HEK293 (cell line): ENCODE data around the gene ARHGEF2.

Source experiments
- CTCF ChIA-PET: fragments of 350-600 bp; formaldehyde crosslinking; extraction: SDS; loops from one replicate; lab custom pipeline; 2021; ENCODE audit warnings: antibody characterized with exemption; lab: Yijun Ruan, JAX
- POLR2A ChIA-PET: fragments of 300-600 bp; formaldehyde crosslinking; extraction: SDS; loops from one replicate; lab custom pipeline; 2020; ENCODE audit warnings: antibody characterized with exemption, inconsistent platforms; lab: Yijun Ruan, JAX
- H3K27ac ChIP-seq: fragments of 200-500 bp; sonication (Bioruptor generic); 2 replicates; pipeline ENCODE4 v1.5.1; 2014; ENCODE audit warnings: low read depth, low read length, control low read depth, inconsistent platforms; ENCODE audit errors: extremely low read depth
- H3K36me3 ChIP-seq, 2 experiments: fragments of 200-500 bp in 1 of 2; sonication (Bioruptor generic) in 1 of 2; 1 replicate in 1 of 2; 2 replicates in 1 of 2; pipeline ENCODE4 v1.5.1; 2014 to 2017; ENCODE audit warnings: inconsistent platforms in 2 of 2, low read length in 2 of 2; ENCODE audit not compliant: control insufficient read depth in 2 of 2, insufficient read depth in 1 of 2
- H3K4me1 ChIP-seq: fragments of 200-500 bp; sonication (Bioruptor generic); 2 replicates; pipeline ENCODE4 v1.5.1; 2014; ENCODE audit warnings: mild to moderate bottlenecking, low read length, inconsistent platforms; ENCODE audit not compliant: control insufficient read depth, insufficient read depth
- H3K4me3 ChIP-seq: 2 replicates; pipeline ENCODE4 v1.5.1; 2011; ENCODE audit warnings: low read depth, mild to moderate bottlenecking, control low read depth, low read length, moderate library complexity
- H3K9me3 ChIP-seq: fragments of 200-500 bp; sonication (Bioruptor generic); 2 replicates; pipeline ENCODE4 v1.5.1; 2014; ENCODE audit warnings: low read depth, low read length, inconsistent platforms; ENCODE audit not compliant: control insufficient read depth, insufficient read depth
- BCL11A ChIP-seq: fragments of 450-650 bp; formaldehyde crosslinking; IDR thresholded peaks from 2 replicates; pipeline ENCODE4 v1.5.1; 2016; ENCODE audit warnings: low read depth, missing biosample characterization, missing genetic modification characterization
- BCL11B ChIP-seq: fragments of 450-650 bp; formaldehyde crosslinking; IDR thresholded peaks from 2 replicates; pipeline ENCODE4 v1.5.1; 2016; ENCODE audit warnings: low read depth, missing biosample characterization, missing genetic modification characterization
- HOXD13 ChIP-seq: sonication (generic); formaldehyde crosslinking; IDR thresholded peaks from 2 replicates; pipeline ENCODE4 v1.8.0; 2022; ENCODE audit warnings: missing genetic modification reagents, borderline replicate concordance
- KLF8 ChIP-seq: fragments of 450-650 bp; formaldehyde crosslinking; IDR thresholded peaks from 2 replicates; pipeline ENCODE4 v1.5.1; 2016; ENCODE audit warnings: missing biosample characterization, missing genetic modification characterization
- SETDB1 ChIP-seq: IDR thresholded peaks from one replicate; pipeline ENCODE4 v1.6.1; 2017; ENCODE audit warnings: mild to moderate bottlenecking, low read length, moderate library complexity, mixed read lengths; ENCODE audit not compliant: insufficient read length
- TCF7L2 ChIP-seq: IDR thresholded peaks from 2 replicates; pipeline ENCODE4 v1.6.1; 2011; ENCODE audit warnings: low read depth, mild to moderate bottlenecking, inconsistent platforms, low read length, moderate library complexity, borderline replicate concordance
- ZBTB21 ChIP-seq: fragments of 450-650 bp; formaldehyde crosslinking; IDR thresholded peaks from 2 replicates; pipeline ENCODE4 v1.5.1; 2017; ENCODE audit warnings: missing biosample characterization, missing genetic modification characterization
- ZBTB26 ChIP-seq: fragments of 450-650 bp; formaldehyde crosslinking; optimal IDR thresholded peaks from 2 replicates; pipeline ENCODE3; 2016; ENCODE audit warnings: missing biosample characterization, mild to moderate bottlenecking, missing genetic modification characterization
- ZFP3 ChIP-seq: fragments of 450-650 bp; formaldehyde crosslinking; IDR thresholded peaks from 2 replicates; pipeline ENCODE4 v1.5.1; 2016; ENCODE audit warnings: low read depth, missing biosample characterization, missing genetic modification characterization
- ZFP37 ChIP-seq: fragments of 450-650 bp; formaldehyde crosslinking; IDR thresholded peaks from 2 replicates; pipeline ENCODE4 v1.5.1; 2016; ENCODE audit warnings: missing biosample characterization, missing genetic modification characterization
- ZNF121 ChIP-seq: fragments of 450-650 bp; formaldehyde crosslinking; IDR thresholded peaks from 2 replicates; pipeline ENCODE4 v1.5.1; 2016; ENCODE audit warnings: missing biosample characterization, missing genetic modification characterization
- ZNF140 ChIP-seq: fragments of 450-650 bp; formaldehyde crosslinking; IDR thresholded peaks from 2 replicates; pipeline ENCODE4 v1.5.1; 2016; ENCODE audit warnings: missing biosample characterization, missing genetic modification characterization
- ZNF19 ChIP-seq: fragments of 450-650 bp; formaldehyde crosslinking; IDR thresholded peaks from 2 replicates; pipeline ENCODE4; 2016; ENCODE audit warnings: missing biosample characterization, missing genetic modification characterization, low read depth
- ZNF24 ChIP-seq: fragments of 450-650 bp; formaldehyde crosslinking; IDR thresholded peaks from 2 replicates; pipeline ENCODE4 v1.5.1; 2016; ENCODE audit warnings: missing biosample characterization, missing genetic modification characterization
- ZNF266 ChIP-seq: fragments of 450-650 bp; formaldehyde crosslinking; IDR thresholded peaks from 2 replicates; pipeline ENCODE4 v1.5.1; 2016; ENCODE audit warnings: missing biosample characterization, missing genetic modification characterization, low read depth
- ZNF302 ChIP-seq: fragments of 450-650 bp; formaldehyde crosslinking; IDR thresholded peaks from 2 replicates; pipeline ENCODE4 v1.5.1; 2016; ENCODE audit warnings: missing biosample characterization, missing genetic modification characterization, low read depth
- ZNF341 ChIP-seq: fragments of 450-650 bp; formaldehyde crosslinking; IDR thresholded peaks from 2 replicates; pipeline ENCODE4; 2016; ENCODE audit warnings: low read depth, missing biosample characterization, missing genetic modification characterization
- ZNF514 ChIP-seq: fragments of 450-650 bp; formaldehyde crosslinking; IDR thresholded peaks from 2 replicates; pipeline ENCODE4 v1.5.1; 2016; ENCODE audit warnings: missing biosample characterization, missing genetic modification characterization
- ZNF561 ChIP-seq: fragments of 450-650 bp; IDR thresholded peaks from 2 replicates; pipeline ENCODE4 v1.5.1; 2018; ENCODE audit warnings: missing biosample characterization, missing genetic modification characterization, borderline replicate concordance
- ZNF701 ChIP-seq: fragments of 450-650 bp; formaldehyde crosslinking; IDR thresholded peaks from 2 replicates; pipeline ENCODE4 v1.5.1; 2016; ENCODE audit warnings: missing biosample characterization, missing genetic modification characterization
- ZNF76 ChIP-seq: fragments of 450-650 bp; formaldehyde crosslinking; IDR thresholded peaks from 2 replicates; pipeline ENCODE4; 2016; ENCODE audit warnings: low read depth, missing biosample characterization, missing genetic modification characterization, borderline replicate concordance
- ZSCAN4 ChIP-seq: fragments of 450-650 bp; formaldehyde crosslinking; IDR thresholded peaks from 2 replicates; pipeline ENCODE4 v1.5.1; 2017; ENCODE audit warnings: missing biosample characterization, missing genetic modification characterization
- TF ChIP-seq, protein P1 (sequence below): fragments of 450-650 bp; formaldehyde crosslinking; IDR thresholded peaks from 2 replicates; pipeline ENCODE4 v1.5.1; 2016; ENCODE audit warnings: missing biosample characterization, missing genetic modification characterization
- TF ChIP-seq, protein P2 (sequence below): fragments of 450-650 bp; formaldehyde crosslinking; IDR thresholded peaks from 2 replicates; pipeline ENCODE4 v1.5.1; 2017; ENCODE audit warnings: missing biosample characterization, mild to moderate bottlenecking, missing genetic modification characterization, moderate library complexity
- TF ChIP-seq, protein P3 (sequence below): fragments of 450-650 bp; formaldehyde crosslinking; IDR thresholded peaks from 2 replicates; pipeline ENCODE4 v1.5.1; 2016; ENCODE audit warnings: missing biosample characterization, missing genetic modification characterization, borderline replicate concordance
- TF ChIP-seq, protein P4 (sequence below): fragments of 450-650 bp; formaldehyde crosslinking; IDR thresholded peaks from 2 replicates; pipeline ENCODE4 v1.5.1; 2016; ENCODE audit warnings: missing biosample characterization, missing genetic modification characterization
- TF ChIP-seq, protein P5 (sequence below): fragments of 450-650 bp; formaldehyde crosslinking; IDR thresholded peaks from 2 replicates; pipeline ENCODE4 v1.5.1; 2016; ENCODE audit warnings: missing biosample characterization, missing genetic modification characterization

The ARHGEF2 gene

GRCh38 chr1:155983191-155984024 lies 5.1 kb upstream of the ARHGEF2 start:
- H3K4me3 ChIP-seq = peak overlapping the region; percentile 11; the same call in 1 of the 2 replicates
- H3K27ac ChIP-seq = peak overlapping the region; percentile 65
- H3K9me3 ChIP-seq = no peaks in the 10 kb centered on the region
- H3K36me3 ChIP-seq = no peaks in the 10 kb centered on the region
- ChIA-PET CTCF (interaction anchor here (1.1 to 2.7 kb wide), 8 partner anchors 17 to 83 kb away, joined by 3 to 24 read pairs (median 6); partner anchors contain the start of genes KHDC4 and RAB25), POLR2A (interaction anchor here (0.5 to 2.3 kb wide), 11 partner anchors 8 to 454 kb away, joined by 3 to 9 read pairs (median 4); partner anchors contain the start of gene KHDC4)
- H3K4me1 ChIP-seq = peaks cover 18% of the 10 kb centered on the region
- TF ChIP-seq ZNF514 (tag by site-specific recombination) (no peak), ZBTB21 (peak; percentile 57; the same call in 1 of the 2 replicates), ZNF701 (tag by site-specific recombination) (no peak), BCL11B (tag by site-specific recombination) (no peak), ZNF76 (tag by site-specific recombination) (peak; percentile 47; the same call in 1 of the 2 replicates), ZSCAN4 (tag by site-specific recombination) (no peak), ZNF24 (peak; percentile 89), ZNF266 (tag by site-specific recombination) (no peak), BCL11A (no peak), ZNF121 (no peak), ZNF302 (no peak), KLF8 (tag by site-specific recombination) (0 out of 2 replicates have a peak, but pooled peaks have one; percentile 30), SETDB1 (no peak), HOXD13 (CRISPR knock-in tag) (no peak), ZNF341 (tag by site-specific recombination) (no peak), TCF7L2 (no peak), ZBTB26 (tag by site-specific recombination) (no peak), ZNF19 (tag by site-specific recombination) (no peak), ZFP37 (tag by site-specific recombination) (no peak), ZNF561 (peak; percentile 97), ZNF140 (no peak), ZFP3 (tag by site-specific recombination) (no peak)
- TF ChIP-seq, protein P1, sequence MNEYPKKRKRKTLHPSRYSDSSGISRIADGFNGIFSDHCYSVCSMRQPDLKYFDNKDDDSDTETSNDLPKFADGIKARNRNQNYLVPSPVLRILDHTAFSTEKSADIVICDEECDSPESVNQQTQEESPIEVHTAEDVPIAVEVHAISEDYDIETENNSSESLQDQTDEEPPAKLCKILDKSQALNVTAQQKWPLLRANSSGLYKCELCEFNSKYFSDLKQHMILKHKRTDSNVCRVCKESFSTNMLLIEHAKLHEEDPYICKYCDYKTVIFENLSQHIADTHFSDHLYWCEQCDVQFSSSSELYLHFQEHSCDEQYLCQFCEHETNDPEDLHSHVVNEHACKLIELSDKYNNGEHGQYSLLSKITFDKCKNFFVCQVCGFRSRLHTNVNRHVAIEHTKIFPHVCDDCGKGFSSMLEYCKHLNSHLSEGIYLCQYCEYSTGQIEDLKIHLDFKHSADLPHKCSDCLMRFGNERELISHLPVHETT (tag by site-specific recombination) = no peak
- TF ChIP-seq, protein P2, sequence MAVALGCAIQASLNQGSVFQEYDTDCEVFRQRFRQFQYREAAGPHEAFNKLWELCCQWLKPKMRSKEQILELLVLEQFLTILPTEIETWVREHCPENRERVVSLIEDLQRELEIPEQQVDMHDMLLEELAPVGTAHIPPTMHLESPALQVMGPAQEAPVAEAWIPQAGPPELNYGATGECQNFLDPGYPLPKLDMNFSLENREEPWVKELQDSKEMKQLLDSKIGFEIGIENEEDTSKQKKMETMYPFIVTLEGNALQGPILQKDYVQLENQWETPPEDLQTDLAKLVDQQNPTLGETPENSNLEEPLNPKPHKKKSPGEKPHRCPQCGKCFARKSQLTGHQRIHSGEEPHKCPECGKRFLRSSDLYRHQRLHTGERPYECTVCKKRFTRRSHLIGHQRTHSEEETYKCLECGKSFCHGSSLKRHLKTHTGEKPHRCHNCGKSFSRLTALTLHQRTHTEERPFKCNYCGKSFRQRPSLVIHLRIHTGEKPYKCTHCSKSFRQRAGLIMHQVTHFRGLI (tag by site-specific recombination) = peak; percentile 66; the same call in 1 of the 2 replicates
- TF ChIP-seq, protein P3, sequence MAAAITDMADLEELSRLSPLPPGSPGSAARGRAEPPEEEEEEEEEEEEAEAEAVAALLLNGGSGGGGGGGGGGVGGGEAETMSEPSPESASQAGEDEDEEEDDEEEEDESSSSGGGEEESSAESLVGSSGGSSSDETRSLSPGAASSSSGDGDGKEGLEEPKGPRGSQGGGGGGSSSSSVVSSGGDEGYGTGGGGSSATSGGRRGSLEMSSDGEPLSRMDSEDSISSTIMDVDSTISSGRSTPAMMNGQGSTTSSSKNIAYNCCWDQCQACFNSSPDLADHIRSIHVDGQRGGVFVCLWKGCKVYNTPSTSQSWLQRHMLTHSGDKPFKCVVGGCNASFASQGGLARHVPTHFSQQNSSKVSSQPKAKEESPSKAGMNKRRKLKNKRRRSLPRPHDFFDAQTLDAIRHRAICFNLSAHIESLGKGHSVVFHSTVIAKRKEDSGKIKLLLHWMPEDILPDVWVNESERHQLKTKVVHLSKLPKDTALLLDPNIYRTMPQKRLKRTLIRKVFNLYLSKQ (tag by site-specific recombination) = no peak
- TF ChIP-seq, protein P4, sequence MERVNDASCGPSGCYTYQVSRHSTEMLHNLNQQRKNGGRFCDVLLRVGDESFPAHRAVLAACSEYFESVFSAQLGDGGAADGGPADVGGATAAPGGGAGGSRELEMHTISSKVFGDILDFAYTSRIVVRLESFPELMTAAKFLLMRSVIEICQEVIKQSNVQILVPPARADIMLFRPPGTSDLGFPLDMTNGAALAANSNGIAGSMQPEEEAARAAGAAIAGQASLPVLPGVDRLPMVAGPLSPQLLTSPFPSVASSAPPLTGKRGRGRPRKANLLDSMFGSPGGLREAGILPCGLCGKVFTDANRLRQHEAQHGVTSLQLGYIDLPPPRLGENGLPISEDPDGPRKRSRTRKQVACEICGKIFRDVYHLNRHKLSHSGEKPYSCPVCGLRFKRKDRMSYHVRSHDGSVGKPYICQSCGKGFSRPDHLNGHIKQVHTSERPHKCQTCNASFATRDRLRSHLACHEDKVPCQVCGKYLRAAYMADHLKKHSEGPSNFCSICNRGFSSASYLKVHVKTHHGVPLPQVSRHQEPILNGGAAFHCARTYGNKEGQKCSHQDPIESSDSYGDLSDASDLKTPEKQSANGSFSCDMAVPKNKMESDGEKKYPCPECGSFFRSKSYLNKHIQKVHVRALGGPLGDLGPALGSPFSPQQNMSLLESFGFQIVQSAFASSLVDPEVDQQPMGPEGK (tag by site-specific recombination) = peak; percentile 97
- TF ChIP-seq, protein P5, sequence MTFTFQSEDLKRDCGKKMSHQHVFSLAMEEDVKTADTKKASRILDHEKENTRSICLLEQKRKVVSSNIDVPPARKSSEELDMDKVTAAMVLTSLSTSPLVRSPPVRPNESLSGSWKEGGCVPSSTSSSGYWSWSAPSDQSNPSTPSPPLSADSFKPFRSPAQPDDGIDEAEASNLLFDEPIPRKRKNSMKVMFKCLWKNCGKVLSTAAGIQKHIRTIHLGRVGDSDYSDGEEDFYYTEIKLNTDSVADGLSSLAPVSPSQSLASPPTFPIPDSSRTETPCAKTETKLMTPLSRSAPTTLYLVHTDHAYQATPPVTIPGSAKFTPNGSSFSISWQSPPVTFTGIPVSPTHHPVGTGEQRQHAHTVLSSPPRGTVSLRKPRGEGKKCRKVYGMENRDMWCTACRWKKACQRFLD (tag by site-specific recombination) = no peak
